GM19240 (cell line): ENCODE measurements around the gene IER3.

Source experiments
- DNase-seq: peaks from one replicate; pipeline ENCODE4 v3.0.0; 2011; ENCODE audit warnings: low spot score; ENCODE audit not compliant: insufficient read length

Gene IER3

DNA sequence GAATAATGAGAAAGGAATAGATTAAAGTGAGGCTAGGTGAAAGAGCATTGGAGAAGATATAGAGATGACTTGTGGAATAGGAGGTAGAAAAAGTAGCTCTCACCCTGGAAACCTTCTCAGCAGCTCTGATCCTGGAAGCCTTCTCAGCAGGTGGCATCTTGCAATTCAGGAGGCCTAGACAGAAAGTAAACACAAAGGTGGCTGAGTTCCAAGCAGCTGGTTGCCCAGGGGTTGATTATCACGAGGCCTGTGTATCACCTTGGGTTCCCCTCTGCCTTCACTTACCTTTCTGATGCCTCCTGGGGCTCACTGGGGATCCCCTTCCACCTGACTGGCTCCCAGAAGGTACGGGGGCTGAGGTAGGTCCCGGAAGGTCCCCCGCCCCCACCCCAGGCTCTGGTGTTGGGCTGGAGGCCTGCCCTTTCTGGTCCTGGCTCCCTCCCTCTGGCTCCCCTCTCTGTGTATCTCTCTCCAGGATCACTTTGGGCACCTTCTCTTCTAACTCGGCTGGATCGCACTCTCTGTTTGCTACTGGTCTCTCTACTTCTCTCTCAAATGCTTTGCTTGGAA lies 37.0 kb downstream of the IER3 start:
- DNase-seq = no peak

DNA sequence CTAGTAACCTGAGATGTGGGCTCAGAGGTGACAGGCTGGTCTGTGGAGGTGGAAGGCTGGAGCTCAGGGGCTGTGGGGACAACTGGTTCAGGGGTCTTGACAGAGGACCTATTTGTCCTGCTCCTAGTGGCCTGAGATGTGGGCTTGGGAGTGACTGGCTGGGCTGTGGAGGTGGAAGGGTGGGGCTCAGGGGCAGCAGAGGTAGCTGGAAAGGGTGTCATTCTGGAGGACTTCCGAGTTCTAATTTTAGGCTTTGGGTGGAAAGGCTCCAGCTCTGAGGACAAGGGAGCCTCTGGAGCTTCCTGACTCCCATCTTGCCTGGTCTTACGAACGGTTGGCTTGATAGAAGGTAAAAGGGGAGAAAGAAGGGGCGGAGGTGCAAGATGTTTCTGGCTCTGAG lies 38.7 kb downstream of the IER3 start:
- DNase-seq = no peak

DNA sequence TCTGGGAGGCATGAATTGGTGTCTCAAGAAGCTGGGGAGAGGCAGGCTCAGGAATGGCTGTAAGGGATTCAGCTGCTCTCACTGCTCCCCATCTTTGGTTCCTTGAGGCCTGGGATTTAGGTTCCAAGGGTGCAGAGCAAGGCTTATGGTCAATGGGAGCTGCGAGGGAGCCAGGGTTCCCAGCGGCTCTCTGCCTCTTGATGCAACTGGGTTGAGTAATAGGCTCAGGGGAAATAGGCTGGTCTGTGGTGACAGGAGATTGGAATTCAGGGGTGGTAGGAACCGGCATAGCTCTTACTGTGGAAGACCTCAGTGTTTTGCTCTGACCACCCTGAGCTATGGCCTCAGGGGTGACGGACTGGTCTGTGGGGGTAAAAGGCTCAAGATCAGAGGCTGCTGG lies 40.5 kb downstream of the IER3 start:
- no peak for DNase-seq

DNA sequence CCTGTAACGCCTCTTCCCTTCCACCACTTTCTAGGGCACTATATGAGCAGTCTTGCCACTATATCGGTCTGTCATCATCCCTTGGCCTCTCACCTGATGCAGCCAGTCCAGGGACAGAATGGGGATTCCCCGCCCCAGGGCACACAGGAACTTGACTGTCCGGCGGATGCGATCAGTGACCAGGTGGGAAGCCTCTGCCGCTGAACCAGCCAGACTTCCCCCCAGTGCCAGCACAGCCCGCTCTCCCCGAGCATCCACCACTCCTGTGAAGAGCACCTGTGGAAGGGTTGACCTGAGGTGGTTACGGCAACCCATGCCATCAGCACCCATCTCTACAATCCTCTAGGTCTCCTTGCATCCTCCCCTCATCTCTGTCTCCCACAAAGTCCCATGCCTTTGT lies 41.3 kb downstream of the IER3 start:
- no peak for DNase-seq

DNA sequence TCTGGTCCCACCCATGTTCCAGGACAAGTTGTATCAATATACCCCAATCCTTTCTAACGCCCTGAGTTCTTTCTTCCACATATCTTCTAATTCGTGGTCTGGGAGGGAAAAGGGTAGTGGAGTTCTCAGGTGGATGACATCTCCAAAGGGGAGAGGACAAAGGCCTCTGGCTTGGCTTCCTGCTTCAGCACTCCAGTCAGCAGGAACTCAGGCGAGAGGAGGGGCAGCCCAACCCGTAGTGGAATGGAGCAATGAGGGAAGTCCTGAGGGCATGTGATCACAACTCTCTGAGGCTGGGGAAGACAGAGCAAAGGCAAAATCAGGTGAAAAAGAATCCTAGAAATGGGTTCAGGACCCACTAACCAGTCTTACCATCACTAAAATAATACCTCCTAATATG lies 44.0 kb downstream of the IER3 start:
- DNase-seq = no peak

DNA sequence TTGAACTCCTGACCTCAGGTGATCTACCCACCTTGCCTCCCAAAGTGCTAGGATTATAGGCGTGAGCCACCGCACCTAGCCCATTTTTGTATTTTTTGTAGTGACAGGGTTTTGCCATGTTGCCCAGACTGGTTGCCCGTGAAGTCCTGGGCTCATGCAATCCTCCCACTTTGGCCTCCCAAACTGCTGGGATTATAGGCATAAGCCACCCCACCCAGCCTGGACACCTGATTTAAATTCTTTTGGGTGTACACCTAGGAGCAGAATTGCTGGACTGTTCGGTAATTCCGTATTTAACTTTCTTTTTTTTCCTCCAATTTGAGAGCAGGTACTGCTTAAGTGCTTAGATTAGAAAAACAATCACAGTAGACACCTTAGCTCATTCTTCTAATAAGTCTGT lies 47.9 kb downstream of the IER3 start:
- DNase-seq = no peak
